CD4-positive, alpha-beta T cell (primary cell): ENCODE measurements around the gene TSPAN9. TPM values are rescaled to one million over a fixed set of nuclear protein-coding genes. Genes with fewer than 3 reads are reported as not detected.

Experiments used
- ATAC-seq: fragments of 200-7000 bp; cut with Tn5 transposase; one replicate; pipeline ENCODE4 v1.10.0; 2022; ENCODE audit warnings: mild to moderate bottlenecking; ENCODE audit not compliant: poor library complexity
- CTCF ChIA-PET: fragments of 350-600 bp; sonication (Branson Sonifier 250); formaldehyde crosslinking; loops from one replicate; lab custom pipeline; 2021; ENCODE audit warnings: antibody characterized with exemption, inconsistent platforms; lab: Charles Lee
- POLR2A ChIA-PET: fragments of 350-600 bp; sonication (Branson Sonifier 250); formaldehyde crosslinking; loops from one replicate; lab custom pipeline; 2021; ENCODE audit warnings: antibody characterized with exemption, inconsistent platforms; lab: Charles Lee
- DNase-seq, 14 experiments: peaks; one replicate each; pipeline ENCODE4 v3.0.0-alpha.2; 2013 to 2020; ENCODE audit warnings: mixed read lengths in 2 of 14
- H3K27ac ChIP-seq, 2 donors: one replicate each; pipeline versions ENCODE4 v1.5.1 to v1.7.0; 2013; ENCODE audit warnings: low read length in 2 of 2, low read depth in 1 of 2, mild to moderate bottlenecking in 1 of 2
- H3K27me3 ChIP-seq, 2 experiments: 1 replicate in 1 of 2; 2 replicates in 1 of 2; pipeline versions ENCODE4 v1.6.1 to v1.7.0; 2013; ENCODE audit warnings: low read length in 2 of 2, control low read depth in 1 of 2, mild to moderate bottlenecking in 1 of 2, moderate library complexity in 1 of 2; ENCODE audit not compliant: insufficient read depth in 2 of 2, control insufficient read depth in 1 of 2
- H3K36me3 ChIP-seq: one replicate; pipeline ENCODE4 v1.6.1; 2013; ENCODE audit warnings: low read length, control low read depth; ENCODE audit not compliant: insufficient read depth
- H3K4me1 ChIP-seq: one replicate; pipeline ENCODE4 v1.6.1; 2013; ENCODE audit warnings: low read length, control low read depth; ENCODE audit not compliant: insufficient read depth
- H3K4me3 ChIP-seq: one replicate; pipeline ENCODE4 v1.5.1; 2013; ENCODE audit warnings: mild to moderate bottlenecking, low read length, moderate library complexity
- H3K9me3 ChIP-seq, 2 experiments: 1 replicate in 1 of 2; 2 replicates in 1 of 2; pipeline versions ENCODE4 v1.6.1 to v1.7.0; 2013; ENCODE audit warnings: low read length in 2 of 2, mild to moderate bottlenecking in 2 of 2, control low read depth in 1 of 2, moderate library complexity in 1 of 2; ENCODE audit not compliant: control insufficient read depth in 1 of 2, insufficient read depth in 1 of 2
- H3K27ac Mint-ChIP-seq: one replicate; pipeline ENCODE4 v1.8.0; 2020; ENCODE audit warnings: mixed read lengths
- H3K27me3 Mint-ChIP-seq: one replicate; pipeline ENCODE4 v1.8.0; 2021; ENCODE audit warnings: mixed read lengths
- H3K36me3 Mint-ChIP-seq: one replicate; pipeline ENCODE4 v1.8.0; 2021; ENCODE audit warnings: low read depth, mixed read lengths
- H3K4me1 Mint-ChIP-seq: one replicate; pipeline ENCODE4 v1.8.0; 2021; ENCODE audit warnings: low read depth, mixed read lengths
- H3K4me3 Mint-ChIP-seq: one replicate; pipeline ENCODE4 v1.8.0; 2020; ENCODE audit warnings: mild to moderate bottlenecking, mixed read lengths
- H3K9me3 Mint-ChIP-seq: one replicate; pipeline ENCODE4 v1.8.0; 2020; ENCODE audit warnings: mixed read lengths
- CTCF ChIP-seq: fragments of 200-600 bp; IDR thresholded peaks from one replicate; pipeline ENCODE4 v1.8.0; 2022; ENCODE audit warnings: antibody characterized with exemption, mild to moderate bottlenecking
- intact Hi-C, 2 experiments: fragments of 100-400 bp; cut with DNase I in 1 of 2; cut with micrococcal nuclease in 1 of 2; formaldehyde crosslinking; loops; one replicate each; pipeline versions ENCODE4 v1.15.1 to v1.9.0; 2023 to 2025; cut with DNase I, micrococcal nuclease
- total RNA-seq, 174 experiments: library from RNA in 2 of 174; stranded (reverse) in 2 of 174; gene quantifications; one replicate each; pipeline ENCODE4 v1.2.3 and lab custom pipeline; 2021 to 2026

The TSPAN9 gene
- total RNA-seq, 2 experiments from 2014 or later, result 0.82 to 1.3 TPM

GRCh38 chr12:3207175-3207574 lies 130.0 kb downstream of the TSPAN9 start:
- ChIA-PET POLR2A (no interaction called here), CTCF (no interaction called here)
- intact Hi-C loops, result loop anchor here in 1 of 2 experiments (10.0 kb wide), 1 partner anchor 72 kb away; no protein-coding TSS in a partner anchor
- H3K4me1 Mint-ChIP-seq, result no peaks in the 10 kb centered on the region
- no peak for TF ChIP-seq CTCF
- no peak for ATAC-seq
- Histone ChIP-seq H3K9me3 (no peaks in the 10 kb centered on the region), H3K27me3 (peaks cover 7 to 12% of the 10 kb centered on the region in 2 experiments), H3K4me1 (no peaks in the 10 kb centered on the region), H3K27ac (no peak overlapping the region), H3K4me3 (no peak overlapping the region), H3K36me3 (no peaks in the 10 kb centered on the region)
- no peak overlapping the region for H3K4me3 Mint-ChIP-seq
- H3K36me3 Mint-ChIP-seq, result no peaks in the 10 kb centered on the region
- no peak for DNase-seq
- H3K27ac Mint-ChIP-seq, result no peak overlapping the region
- H3K27me3 Mint-ChIP-seq, result peaks cover 23% of the 10 kb centered on the region
- no peaks in the 10 kb centered on the region for H3K9me3 Mint-ChIP-seq

- no peak for DNase-seq
- Mint-ChIP-seq H3K9me3 (no peaks in the 10 kb centered on the region), H3K4me1 (no peaks in the 10 kb centered on the region), H3K27ac (no peak overlapping the region), H3K36me3 (no peaks in the 10 kb centered on the region), H3K4me3 (no peak overlapping the region), H3K27me3 (peaks cover 16% of the 10 kb centered on the region)
- no peak for TF ChIP-seq CTCF
- no peak for ATAC-seq
- Histone ChIP-seq H3K4me1 (no peaks in the 10 kb centered on the region), H3K9me3 (no peaks in the 10 kb centered on the region), H3K27me3 (peaks cover under 1 to 6% of the 10 kb centered on the region in 2 experiments), H3K4me3 (no peak overlapping the region), H3K36me3 (no peaks in the 10 kb centered on the region), H3K27ac (no peak overlapping the region)
- ChIA-PET CTCF (no interaction called here), POLR2A (no interaction called here)
- intact Hi-C loops, result loop anchor here in 1 of 2 experiments (10.0 kb wide), 1 partner anchor 73 kb away; no protein-coding TSS in a partner anchor
These were observed 130.7 kb downstream of the TSPAN9 start for GRCh38 chr12:3207858-3208257.

- Histone ChIP-seq H3K9me3 (peaks cover 0 to 5% of the 10 kb centered on the region in 2 experiments), H3K27ac (no peak overlapping the region), H3K27me3 (no peaks in the 10 kb centered on the region), H3K4me3 (no peak overlapping the region), H3K4me1 (no peaks in the 10 kb centered on the region), H3K36me3 (no peaks in the 10 kb centered on the region)
- no peaks in the 10 kb centered on the region for H3K36me3 Mint-ChIP-seq
- H3K27me3 Mint-ChIP-seq, result no peaks in the 10 kb centered on the region
- H3K4me1 Mint-ChIP-seq, result no peaks in the 10 kb centered on the region
- no peak for ATAC-seq
- H3K9me3 Mint-ChIP-seq, result no peaks in the 10 kb centered on the region
- ChIA-PET POLR2A (no interaction called here), CTCF (no interaction called here)
- intact Hi-C loops, result no loop called here
- no peak for TF ChIP-seq CTCF
- DNase-seq, result no peak
- H3K4me3 Mint-ChIP-seq, result no peak overlapping the region
- H3K27ac Mint-ChIP-seq, result no peak overlapping the region
These were observed 136.0 kb downstream of the TSPAN9 start for GRCh38 chr12:3213188-3213587.
